WI38 (cell line): ENCODE measurements around the gene KIF18A.

ENCODE experiments used
- H3K4me3 ChIP-seq: 2 replicates; pipeline ENCODE4 v1.5.1; 2011; ENCODE audit warnings: low read depth, mild to moderate bottlenecking, control low read depth, low read length
- CTCF ChIP-seq: IDR thresholded peaks from 2 replicates; pipeline ENCODE4 v1.5.1; 2012; ENCODE audit warnings: low read depth, mild to moderate bottlenecking, control low read depth, low read length

KIF18A gene

GRCh38 chr11:28043930-28044709 is 63.8 kb downstream of the KIF18A start:
- TF ChIP-seq CTCF = no peak
- no peak overlapping the region for H3K4me3 ChIP-seq

DNA sequence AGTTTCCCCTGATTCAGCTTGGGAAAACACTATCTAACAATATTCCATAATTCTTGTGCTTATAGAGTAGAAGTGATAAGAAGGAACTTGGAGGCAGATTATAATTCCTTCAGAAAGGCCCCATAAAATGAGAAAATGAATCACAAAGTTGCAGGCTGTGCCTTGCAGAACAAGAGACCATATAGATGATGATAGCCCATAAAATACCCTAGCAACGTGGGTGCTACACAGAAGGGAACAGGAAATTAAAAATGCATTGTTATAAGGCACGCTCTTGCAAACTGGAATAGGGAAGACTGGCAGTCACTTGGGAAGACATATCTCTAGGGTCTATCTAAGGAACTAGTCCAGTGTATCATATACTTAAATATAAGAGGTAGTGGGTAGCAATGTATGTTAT is 67.6 kb downstream of the KIF18A start:
- H3K4me3 ChIP-seq = no peak overlapping the region
- TF ChIP-seq CTCF = no peak

DNA sequence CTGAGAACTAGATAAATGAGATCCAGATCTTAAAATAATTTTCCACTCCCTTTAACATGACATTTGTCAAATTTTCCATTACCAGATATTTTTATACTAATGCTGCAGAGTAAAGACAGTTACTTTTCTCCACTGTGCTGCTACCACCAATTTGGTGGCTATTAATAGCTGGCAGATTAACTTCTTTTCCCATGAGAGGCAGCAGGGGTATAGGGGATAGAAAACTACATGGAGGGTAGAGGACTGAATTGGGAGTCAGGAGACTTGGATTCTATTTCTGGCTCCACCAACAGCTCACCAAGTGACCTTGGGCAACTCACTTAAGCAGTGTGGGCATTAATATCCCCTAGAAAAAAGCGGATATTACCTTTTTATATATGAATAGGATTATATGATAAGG is 69.2 kb downstream of the KIF18A start:
- no peak for TF ChIP-seq CTCF

GRCh38 chr11:28026634-28027290 is 81.2 kb downstream of the KIF18A start:
- no peak overlapping the region for H3K4me3 ChIP-seq
- no peak for TF ChIP-seq CTCF

More for the DNA sequence above, 69.2 kb downstream of the KIF18A start:
- no peak overlapping the region for H3K4me3 ChIP-seq

- TF ChIP-seq CTCF = no peak
- no peak overlapping the region for H3K4me3 ChIP-seq
These were observed 90.1 kb downstream of the KIF18A start for GRCh38 chr11:28017816-28018215.

DNA sequence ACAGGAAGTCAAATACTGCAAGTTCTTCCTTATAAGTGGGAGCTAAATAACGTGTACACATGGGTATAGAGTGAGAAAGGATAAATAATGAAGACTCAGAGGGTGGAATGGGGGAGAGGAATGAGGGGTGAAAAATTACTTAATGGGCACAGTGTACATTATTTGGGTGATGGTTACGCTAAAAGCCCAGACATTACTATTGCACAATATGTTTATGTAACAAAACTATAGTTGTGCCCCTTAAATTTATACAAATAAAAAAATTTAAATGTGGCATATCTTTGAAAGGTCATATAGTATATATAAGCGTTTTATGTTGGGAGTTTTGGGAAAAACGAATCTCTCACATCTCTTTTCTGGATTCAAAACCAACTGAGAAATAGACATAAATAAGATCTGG is 96.1 kb downstream of the KIF18A start:
- no peak for TF ChIP-seq CTCF
- no peak overlapping the region for H3K4me3 ChIP-seq

DNA sequence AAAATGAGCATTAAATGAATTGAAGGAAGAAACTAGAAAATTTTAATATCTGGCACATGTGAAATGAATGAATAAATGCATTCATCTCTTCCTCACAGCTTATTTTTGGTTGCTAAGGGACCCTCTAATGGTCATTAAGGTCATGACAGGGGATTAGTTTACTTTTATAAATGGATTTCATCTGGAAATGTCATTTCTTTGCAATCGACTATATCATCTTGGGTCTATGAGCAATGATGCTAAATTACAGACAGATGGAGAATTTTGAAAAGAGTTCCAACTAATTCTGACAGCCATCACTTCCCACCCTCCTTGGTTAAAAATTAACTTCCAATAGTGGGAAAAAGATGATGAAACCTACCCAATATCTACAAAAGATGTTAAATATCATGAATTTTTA is 98.0 kb downstream of the KIF18A start:
- H3K4me3 ChIP-seq = no peak overlapping the region
- TF ChIP-seq CTCF = no peak
